IMR-90 (cell line): ENCODE measurements around the gene BMP7. TPM values are rescaled to one million over a fixed set of nuclear protein-coding genes. Genes with fewer than 3 reads are reported as not detected.

Experiments
- ATAC-seq: fragments of 200-7000 bp; cut with Tn5 transposase; 2 replicates; pipeline ENCODE4 v1.9.1; 2020; ENCODE audit warnings: low read depth, mild to moderate bottlenecking, moderate library complexity
- BruUV-seq: library from RNA; stranded (reverse); fragments of 400-500 nt; replicated peaks from 2 replicates; lab custom pipeline; 2021; lab: Mats Ljungman, UMichigan
- CTCF ChIA-PET: fragments of 300-600 bp; formaldehyde crosslinking; extraction: SDS; loops from one replicate; lab custom pipeline; 2021; ENCODE audit warnings: antibody characterized with exemption; lab: Yijun Ruan, JAX
- POLR2A ChIA-PET: fragments of 300-600 bp; sonication (Branson Sonifier 250); formaldehyde crosslinking; loops from one replicate; lab custom pipeline; 2022; ENCODE audit warnings: antibody characterized with exemption; ENCODE audit not compliant: unreplicated experiment; lab: Charles Lee
- DNase-seq: peaks from one replicate; pipeline ENCODE4 v3.0.0; 2013
- H2AFZ ChIP-seq: replicated peaks from 2 replicates; pipeline ENCODE3; 2013; ENCODE audit warnings: low read length, mild to moderate bottlenecking; ENCODE audit not compliant: poor library complexity
- H2AK5ac ChIP-seq: 2 replicates; pipeline ENCODE4 v1.6.1; 2013; ENCODE audit warnings: low read depth, low read length, inconsistent platforms
- H2AK9ac ChIP-seq: replicated peaks from 2 replicates; pipeline ENCODE3; 2013; ENCODE audit warnings: mild to moderate bottlenecking, low read depth, low read length, moderate library complexity; ENCODE audit not compliant: poor library complexity
- H2BK120ac ChIP-seq: 2 replicates; pipeline ENCODE4 v1.6.1; 2013; ENCODE audit warnings: low read depth, low read length, inconsistent platforms
- H2BK15ac ChIP-seq: 3 replicates; pipeline ENCODE4 v1.6.1; 2013; ENCODE audit warnings: low read depth, low read length, inconsistent platforms
- H2BK20ac ChIP-seq: 2 replicates; pipeline ENCODE4 v1.6.1; 2013; ENCODE audit warnings: low read depth, mild to moderate bottlenecking, inconsistent platforms, low read length, moderate library complexity
- H2BK5ac ChIP-seq: 2 replicates; pipeline ENCODE4 v1.6.1; 2013; ENCODE audit warnings: mild to moderate bottlenecking, low read depth, low read length, inconsistent platforms; ENCODE audit not compliant: poor library complexity, severe bottlenecking
- H3K14ac ChIP-seq: replicated peaks from 2 replicates; pipeline ENCODE4 v1.6.1; 2013; ENCODE audit warnings: low read depth, low read length, inconsistent platforms
- H3K18ac ChIP-seq: 2 replicates; pipeline ENCODE4 v1.6.1; 2013; ENCODE audit warnings: low read depth, low read length, control low read depth
- H3K23ac ChIP-seq: 2 replicates; pipeline ENCODE4 v1.6.1; 2013; ENCODE audit warnings: low read depth, low read length, inconsistent platforms
- H3K27ac ChIP-seq: 2 replicates; pipeline ENCODE4 v1.5.1; 2013; ENCODE audit warnings: mild to moderate bottlenecking, control low read depth, low read length; ENCODE audit not compliant: insufficient read depth
- H3K27me3 ChIP-seq: 2 replicates; pipeline ENCODE4 v1.6.1; 2013; ENCODE audit warnings: low read length; ENCODE audit not compliant: control insufficient read depth, insufficient read depth
- H3K36me3 ChIP-seq: 2 replicates; pipeline ENCODE4 v1.6.1; 2013; ENCODE audit warnings: low read length, mixed read lengths; ENCODE audit not compliant: control insufficient read depth, insufficient read depth
- H3K4ac ChIP-seq: 2 replicates; pipeline ENCODE4 v1.6.1; 2013; ENCODE audit warnings: low read depth, low read length, inconsistent platforms
- H3K4me1 ChIP-seq: 2 replicates; pipeline ENCODE4 v1.6.1; 2013; ENCODE audit warnings: low read length, mixed read lengths; ENCODE audit not compliant: control insufficient read depth, insufficient read depth
- H3K4me2 ChIP-seq: 2 replicates; pipeline ENCODE4 v1.6.1; 2013; ENCODE audit warnings: low read depth, mild to moderate bottlenecking, control low read depth, low read length, moderate library complexity
- H3K4me3 ChIP-seq: 2 replicates; pipeline ENCODE4 v1.5.1; 2013; ENCODE audit warnings: low read depth, mild to moderate bottlenecking, control low read depth, low read length, moderate library complexity; ENCODE audit not compliant: insufficient read depth
- H3K56ac ChIP-seq: 2 replicates; pipeline ENCODE4 v1.6.1; 2013; ENCODE audit warnings: low read length, inconsistent platforms; ENCODE audit not compliant: insufficient read depth; ENCODE audit errors: extremely low read depth
- H3K79me1 ChIP-seq, 2 experiments: 2 replicates each; pipeline ENCODE4 v1.6.1; 2013; ENCODE audit warnings: low read length in 2 of 2, inconsistent platforms in 1 of 2, low read depth in 1 of 2
- H3K9ac ChIP-seq: 2 replicates; pipeline ENCODE4 v1.6.1; 2013; ENCODE audit warnings: low read depth, low read length, control low read depth
- H3K9me1 ChIP-seq: 2 replicates; pipeline ENCODE4 v1.6.1; 2013; ENCODE audit warnings: low read length, inconsistent platforms; ENCODE audit not compliant: insufficient read depth
- H3K9me3 ChIP-seq: 2 replicates; pipeline ENCODE4 v1.6.1; 2013; ENCODE audit warnings: low read length; ENCODE audit not compliant: control insufficient read depth, insufficient read depth
- H4K20me1 ChIP-seq: 2 replicates; pipeline ENCODE4 v1.6.1; 2013; ENCODE audit warnings: low read length, inconsistent platforms; ENCODE audit not compliant: insufficient read depth
- H4K5ac ChIP-seq: 2 replicates; pipeline ENCODE4 v1.6.1; 2013; ENCODE audit warnings: mild to moderate bottlenecking, low read depth, low read length, control low read depth
- H4K8ac ChIP-seq, 2 experiments: 2 replicates each; pipeline ENCODE4 v1.6.1; 2013; ENCODE audit warnings: low read depth in 2 of 2, low read length in 2 of 2, control low read depth in 1 of 2, inconsistent platforms in 1 of 2
- H4K91ac ChIP-seq: 2 replicates; pipeline ENCODE4 v1.6.1; 2013; ENCODE audit warnings: low read depth, low read length, inconsistent platforms; ENCODE audit not compliant: insufficient read depth
- CEBPB ChIP-seq: IDR thresholded peaks from 2 replicates; pipeline ENCODE4 v1.6.1; 2012; ENCODE audit warnings: low read depth, low read length, improper control_type of control experiment
- FOS ChIP-seq: fragments of 150-350 bp; IDR thresholded peaks from 2 replicates; pipeline ENCODE4 v1.6.1; 2016; ENCODE audit warnings: low read depth, low read length
- MAZ ChIP-seq: IDR thresholded peaks from 2 replicates; pipeline ENCODE4 v1.6.1; 2012; ENCODE audit warnings: low read depth, mild to moderate bottlenecking, low read length, improper control_type of control experiment, moderate library complexity, borderline replicate concordance
- NFE2L2 ChIP-seq: fragments of 150-350 bp; IDR thresholded peaks from 2 replicates; pipeline ENCODE4 v1.6.1; 2016; ENCODE audit warnings: low read depth, mild to moderate bottlenecking, low read length
- POLR2A ChIP-seq: IDR thresholded peaks from 2 replicates; pipeline ENCODE4 v1.6.1; 2012; ENCODE audit warnings: mild to moderate bottlenecking, low read depth, low read length
- SMC3 ChIP-seq: fragments of 150-350 bp; IDR thresholded peaks from 2 replicates; pipeline ENCODE4 v1.6.1; 2016; ENCODE audit warnings: low read depth, mild to moderate bottlenecking, antibody characterized with exemption, low read length, moderate library complexity
- USF2 ChIP-seq: fragments of 150-350 bp; IDR thresholded peaks from 2 replicates; pipeline ENCODE4 v1.6.1; 2017; ENCODE audit warnings: mild to moderate bottlenecking, antibody characterized with exemption, low read length, low read depth
- whole genome bisulfite sequencing, 2 experiments: methylation state at CpG; one replicate each; pipeline versions ENCODE4 v1.1.5 to v1.1.7; 2013; ENCODE audit warnings: missing lambda C conversion rate in 2 of 2; ENCODE audit not compliant: insufficient read length in 1 of 2; ENCODE audit errors: extremely low coverage in 2 of 2; 5-methylcytosine and 5-hydroxymethylcytosine counted together
- dilution Hi-C: fragments of 300-500 bp; cut with HindIII; formaldehyde crosslinking; loops from one replicate; pipeline ENCODE4 v1.14.3; 2018; ENCODE audit warnings: low sequenced_read_pairs; ENCODE audit not compliant: unreplicated experiment
- in situ Hi-C: fragments of 300-500 bp; cut with MboI; formaldehyde crosslinking; loops from 3 replicates; pipeline ENCODE4 v1.14.3; 2019; ENCODE audit warnings: low sequenced_read_pairs, inconsistent platforms, mixed read lengths
- intact Hi-C: fragments of 100-400 bp; cut with micrococcal nuclease; formaldehyde crosslinking; loops from 2 replicates; pipeline ENCODE4 v1.10.0; 2022
- polyA plus RNA-seq, 3 experiments: library from polyadenylated mRNA; depleted of rRNA; stranded (reverse); fragments of >200 nt; gene quantifications; 2 replicates each; pipeline ENCODE4 v1.2.3, GENCODE V29; 2012; ENCODE audit warnings: low replicate concordance in 1 of 3
- total RNA-seq: library from RNA; depleted of rRNA; stranded (reverse); fragments of >200 nt; gene quantifications from 2 replicates; pipeline ENCODE4 v1.2.3, GENCODE V29; 2012

Gene BMP7
- total and polyA plus RNA-seq, 2 of the 4 experiments (the other 2 are of a cell fraction), result not detected

GRCh38 chr20:57213291-57213690 lies 53.1 kb downstream of the BMP7 start:
- H2BK5ac ChIP-seq, result no peak overlapping the region
- no peak overlapping the region for H3K4me3 ChIP-seq
- H3K4me2 ChIP-seq, result no peak overlapping the region
- peaks cover 7% of the 10 kb centered on the region for H3K9me3 ChIP-seq
- no TSS peak for BruUV-seq
- no peak overlapping the region for H3K18ac ChIP-seq
- WGBS, 2 experiments, result 100% methylated on average over 1 of the region's 6 CpGs; no CpG with 5 or more reads in 1 of the 2 experiments
- no peaks in the 10 kb centered on the region for H3K36me3 ChIP-seq
- TF ChIP-seq MAZ (no peak), NFE2L2 (no peak), POLR2A (no peak), CEBPB (no peak), SMC3 (no peak), USF2 (no peak), FOS (no peak)
- no peak overlapping the region for H3K9ac ChIP-seq
- no peak overlapping the region for H3K23ac ChIP-seq
- H4K5ac ChIP-seq, result no peak overlapping the region
- H3K4ac ChIP-seq, result no peak overlapping the region
- dilution Hi-C loops (no loop called here), in situ Hi-C loops (no loop called here), intact Hi-C loops (no loop called here)
- H2AFZ ChIP-seq, result no peak overlapping the region
- H2BK15ac ChIP-seq, result no peak overlapping the region
- no peaks in the 10 kb centered on the region for H3K27me3 ChIP-seq
- no peak overlapping the region for H3K14ac ChIP-seq
- H4K91ac ChIP-seq, result no peak overlapping the region
- no peak overlapping the region for H3K56ac ChIP-seq
- H2AK5ac ChIP-seq, result no peak overlapping the region
- no peaks in the 10 kb centered on the region for H3K79me1 ChIP-seq
- ATAC-seq (no peak), DNase-seq (no peak)
- no peaks in the 10 kb centered on the region for H4K20me1 ChIP-seq
- no peak overlapping the region for H2BK120ac ChIP-seq
- H3K9me1 ChIP-seq, result no peaks in the 10 kb centered on the region
- CTCF ChIA-PET, result no interaction called here
- no peaks in the 10 kb centered on the region; the same call in 1 of the 2 replicates for H3K4me1 ChIP-seq
- POLR2A ChIA-PET, result no interaction called here
- H3K27ac ChIP-seq, result no peak overlapping the region
- H2AK9ac ChIP-seq, result no peak overlapping the region
- H4K8ac ChIP-seq, result no peak overlapping the region
- H2BK20ac ChIP-seq, result no peak overlapping the region
